Glutamatergic neuron (in vitro differentiated cells): Measurements from ENCODE around the gene WFDC8. TPM values are rescaled to one million over a fixed set of nuclear protein-coding genes. Genes with fewer than 3 reads are reported as not detected.

ENCODE experiments used
- DNase-seq: peaks from one replicate; pipeline ENCODE4 v3.0.0; 2022
- H3K27ac Mint-ChIP-seq: one replicate; pipeline ENCODE4 v1.8.0; 2020; ENCODE audit warnings: mild to moderate bottlenecking, mixed read lengths, inconsistent platforms; ENCODE audit not compliant: unreplicated experiment
- H3K27me3 Mint-ChIP-seq: one replicate; pipeline ENCODE4 v1.8.0; 2020; ENCODE audit warnings: mild to moderate bottlenecking, moderate library complexity, mixed read lengths, inconsistent platforms; ENCODE audit not compliant: unreplicated experiment
- H3K36me3 Mint-ChIP-seq: one replicate; pipeline ENCODE4 v1.8.0; 2020; ENCODE audit warnings: mild to moderate bottlenecking, mixed read lengths, inconsistent platforms; ENCODE audit not compliant: unreplicated experiment
- H3K4me1 Mint-ChIP-seq: one replicate; pipeline ENCODE4 v1.8.0; 2020; ENCODE audit warnings: mild to moderate bottlenecking, low read depth, mixed read lengths, inconsistent platforms; ENCODE audit not compliant: unreplicated experiment
- H3K4me3 Mint-ChIP-seq: one replicate; pipeline ENCODE4 v1.8.0; 2020; ENCODE audit warnings: mild to moderate bottlenecking, mixed read lengths, inconsistent platforms; ENCODE audit not compliant: unreplicated experiment
- H3K9me3 Mint-ChIP-seq: one replicate; pipeline ENCODE4 v1.8.0; 2020; ENCODE audit warnings: mild to moderate bottlenecking, moderate library complexity, mixed read lengths, inconsistent platforms; ENCODE audit not compliant: unreplicated experiment
- CTCF ChIP-seq: fragments of 200-600 bp; sonication (generic); IDR thresholded peaks from one replicate; pipeline ENCODE4 v1.5.0; 2021; ENCODE audit not compliant: partially characterized antibody, unreplicated experiment
- total RNA-seq: library from RNA; stranded (reverse); fragmentation: NEBNext Ultra II Directional; extraction: Animal tissue kit (Norgen Biotek cat#: 25700); gene quantifications from one replicate; pipeline ENCODE4 v1.2.1, GENCODE V29; 2021; ENCODE audit not compliant: unreplicated experiment

Gene WFDC8
- total RNA-seq, 1 donor from 2014 or later = not detected

GRCh38 chr20:45545351-45545750, 33.7 kb downstream of the WFDC8 start:
- no peak for TF ChIP-seq CTCF
- DNase-seq = no peak
- H3K9me3 Mint-ChIP-seq = peaks cover 2% of the 10 kb centered on the region
- H3K4me3 Mint-ChIP-seq = no peak overlapping the region
- no peaks in the 10 kb centered on the region for H3K36me3 Mint-ChIP-seq
- no peaks in the 10 kb centered on the region for H3K4me1 Mint-ChIP-seq
- H3K27ac Mint-ChIP-seq = no peak overlapping the region
- H3K27me3 Mint-ChIP-seq = no peaks in the 10 kb centered on the region

- Mint-ChIP-seq H3K4me3 (no peak within 1 kb of the TSS), H3K27me3 (no peaks in the 10 kb centered on the region), H3K36me3 (no peaks in the 10 kb centered on the region), H3K4me1 (no peaks in the 10 kb centered on the region), H3K9me3 (peaks cover 2% of the 10 kb centered on the region), H3K27ac (no peak within 1 kb of the TSS)
- TF ChIP-seq CTCF = no peak
- DNase-seq = no peak
These were observed 39.7 kb downstream of the WFDC8 start, which contains the start of gene WFDC6 for GRCh38 chr20:45539382-45539781. TSS of gene WFDC6 (minus strand) at chr20:45539482. CDS start at chr20:45539407, 75 bp downstream.

- no peak for DNase-seq
These were observed 40.8 kb downstream of the WFDC8 start for GRCh38 chr20:45538209-45538799.

GRCh38 chr20:45527294-45527693, 51.8 kb downstream of the WFDC8 start:
- Mint-ChIP-seq H3K27me3 (no peaks in the 10 kb centered on the region), H3K4me1 (no peaks in the 10 kb centered on the region), H3K4me3 (no peak overlapping the region), H3K36me3 (no peaks in the 10 kb centered on the region), H3K9me3 (no peaks in the 10 kb centered on the region), H3K27ac (no peak overlapping the region)
- no peak for DNase-seq
- TF ChIP-seq CTCF = no peak

More at GRCh38 chr20:45538209-45538799, 40.8 kb downstream of the WFDC8 start:
- Mint-ChIP-seq H3K36me3 (no peaks in the 10 kb centered on the region), H3K9me3 (no peaks in the 10 kb centered on the region), H3K4me3 (no peak overlapping the region), H3K27ac (no peak overlapping the region), H3K4me1 (no peaks in the 10 kb centered on the region), H3K27me3 (no peaks in the 10 kb centered on the region)
- no peak for TF ChIP-seq CTCF

GRCh38 chr20:45523821-45524220, 55.3 kb downstream of the WFDC8 start:
- H3K4me3 Mint-ChIP-seq = no peak overlapping the region
- H3K9me3 Mint-ChIP-seq = no peaks in the 10 kb centered on the region
- H3K27me3 Mint-ChIP-seq = no peaks in the 10 kb centered on the region
- DNase-seq = no peak
- no peak for TF ChIP-seq CTCF
- H3K4me1 Mint-ChIP-seq = no peaks in the 10 kb centered on the region
- H3K27ac Mint-ChIP-seq = no peak overlapping the region
- H3K36me3 Mint-ChIP-seq = no peaks in the 10 kb centered on the region
